ENCODE data around the gene CCDC43.

- no peak for TF ChIP-seq MAX (IDR thresholded peaks at IDR 0.05; ENCODE audit: insufficient read depth, insufficient read length)
- no peak for TF ChIP-seq POLR2A (IDR thresholded peaks at IDR 0.05; ENCODE audit: low read depth, low read length)
Measured at GRCh38 chr17:44647736-44648135, 41.8 kb downstream of the CCDC43 start.

Data from endothelial cell of umbilical vein (primary cell).